Smooth muscle cell (in vitro differentiated cells): ENCODE measurements around the gene MPEG1. TPM values are rescaled to one million over a fixed set of nuclear protein-coding genes. Genes with fewer than 3 reads are reported as not detected.

Experiments used
- DNase-seq: peaks from one replicate; lab custom pipeline; 2025; ENCODE audit not compliant: unreplicated experiment; lab: John Stamatoyannopoulos, UW
- H2AFZ ChIP-seq: fragments of 200-600 bp; sonication (generic); 2 replicates; pipeline ENCODE4 v1.6.0; 2016; ENCODE audit warnings: antibody characterized with exemption, low read depth, mild to moderate bottlenecking
- H3F3A ChIP-seq: fragments of 200-600 bp; sonication (generic); 2 replicates; pipeline ENCODE4 v1.6.0; 2017; ENCODE audit warnings: antibody characterized with exemption, low read depth
- H3K27ac ChIP-seq: fragments of 200-600 bp; sonication (generic); 2 replicates; pipeline ENCODE4 v1.5.1; 2016; ENCODE audit warnings: low read depth, mild to moderate bottlenecking
- H3K27me3 ChIP-seq: fragments of 200-600 bp; sonication (generic); 2 replicates; pipeline ENCODE4 v1.6.1; 2016; ENCODE audit warnings: low read depth, mild to moderate bottlenecking
- H3K36me3 ChIP-seq: fragments of 200-600 bp; sonication (generic); 2 replicates; pipeline ENCODE4 v1.5.1; 2016; ENCODE audit warnings: low read depth
- H3K4me1 ChIP-seq: fragments of 200-600 bp; sonication (generic); 2 replicates; pipeline ENCODE4 v1.5.1; 2016; ENCODE audit warnings: low read depth
- H3K4me2 ChIP-seq: fragments of 200-600 bp; sonication (generic); 2 replicates; pipeline ENCODE4 v1.6.0; 2016; ENCODE audit warnings: mild to moderate bottlenecking
- H3K4me3 ChIP-seq: fragments of 200-600 bp; sonication (generic); 2 replicates; pipeline ENCODE4 v1.5.1; 2016; ENCODE audit warnings: mild to moderate bottlenecking
- H3K79me2 ChIP-seq: fragments of 200-600 bp; sonication (generic); 2 replicates; pipeline ENCODE4 v1.6.0; 2016; ENCODE audit warnings: low read depth, mild to moderate bottlenecking
- H3K9ac ChIP-seq: fragments of 200-600 bp; sonication (generic); 2 replicates; pipeline ENCODE4 v1.6.0; 2016; ENCODE audit warnings: low read depth
- H3K9me3 ChIP-seq: fragments of 200-600 bp; sonication (generic); replicated peaks from 2 replicates; pipeline ENCODE4 v1.5.1; 2016; ENCODE audit warnings: low read depth
- H4K20me1 ChIP-seq: fragments of 200-600 bp; sonication (generic); 2 replicates; pipeline ENCODE4 v1.6.0; 2016; ENCODE audit warnings: low read depth
- CTCF ChIP-seq: fragments of 200-600 bp; sonication (generic); IDR thresholded peaks from 2 replicates; pipeline ENCODE4 v1.5.1; 2017; ENCODE audit warnings: borderline replicate concordance, mild to moderate bottlenecking, antibody characterized with exemption; ENCODE audit not compliant: insufficient read depth, poor library complexity, severe bottlenecking
- WGBS: methylation state at CpG from one replicate; pipeline ENCODE4 v1.1.7; 2016; ENCODE audit warnings: low lambda C conversion rate; 5-methylcytosine and 5-hydroxymethylcytosine counted together
- polyA plus RNA-seq: library from polyadenylated mRNA; unstranded; fragments of >200 nt; fragmentation: Nextera tagmentation; extraction: Ambion mirVana; gene quantifications from 2 replicates; pipeline ENCODE4 v1.2.1, GENCODE V29; 2016
- total RNA-seq: library from RNA; depleted of rRNA; stranded (reverse); fragments of >200 nt; gene quantifications from 2 replicates; pipeline ENCODE4 v1.2.3, GENCODE V29; 2014

The MPEG1 gene
- total and polyA plus RNA-seq, 2 experiments from 2014 or later, result 0.07 to 0.13 TPM

GRCh38 chr11:59219836-59220235 is 7.1 kb upstream of the MPEG1 start:
- Histone ChIP-seq H3K9ac (no peak overlapping the region), H2AFZ (no peak overlapping the region), H3K27me3 (no peaks in the 10 kb centered on the region), H3K27ac (no peak overlapping the region), H3K4me2 (no peak overlapping the region), H3K79me2 (no peaks in the 10 kb centered on the region), H3K36me3 (no peaks in the 10 kb centered on the region), H3F3A (peaks cover 4% of the 10 kb centered on the region), H3K9me3 (no peaks in the 10 kb centered on the region), H3K4me1 (no peaks in the 10 kb centered on the region), H3K4me3 (no peak overlapping the region), H4K20me1 (no peaks in the 10 kb centered on the region)
- no peak for DNase-seq
- no peak for TF ChIP-seq CTCF
- WGBS, result 82% methylated on average over 4 of the region's 4 CpGs

- WGBS, result 48% methylated on average over 2 of the region's 2 CpGs
- no peak overlapping the region for H2AFZ ChIP-seq
- no peak overlapping the region for H3K4me2 ChIP-seq
- H3K4me1 ChIP-seq, result no peaks in the 10 kb centered on the region
- no peaks in the 10 kb centered on the region for H4K20me1 ChIP-seq
- H3K27ac ChIP-seq, result no peak overlapping the region
- no peaks in the 10 kb centered on the region for H3K79me2 ChIP-seq
- H3K4me3 ChIP-seq, result no peak overlapping the region
- DNase-seq, result no peak
- no peaks in the 10 kb centered on the region for H3K36me3 ChIP-seq
- no peaks in the 10 kb centered on the region for H3K27me3 ChIP-seq
- H3F3A ChIP-seq, result peaks cover 4% of the 10 kb centered on the region
- TF ChIP-seq CTCF, result no peak
- no peaks in the 10 kb centered on the region for H3K9me3 ChIP-seq
- no peak overlapping the region for H3K9ac ChIP-seq
These were observed 6.2 kb upstream of the MPEG1 start for GRCh38 chr11:59218893-59219292.

GRCh38 chr11:59218319-59218718 is 5.6 kb upstream of the MPEG1 start:
- no peak overlapping the region for H3K4me2 ChIP-seq
- peaks cover 4% of the 10 kb centered on the region for H3F3A ChIP-seq
- no peaks in the 10 kb centered on the region for H3K9me3 ChIP-seq
- no peak overlapping the region for H2AFZ ChIP-seq
- no peaks in the 10 kb centered on the region for H3K36me3 ChIP-seq
- DNase-seq, result no peak
- H3K9ac ChIP-seq, result no peak overlapping the region
- H3K79me2 ChIP-seq, result no peaks in the 10 kb centered on the region
- TF ChIP-seq CTCF, result no peak
- no peaks in the 10 kb centered on the region for H3K27me3 ChIP-seq
- H4K20me1 ChIP-seq, result no peaks in the 10 kb centered on the region
- no peaks in the 10 kb centered on the region for H3K4me1 ChIP-seq
- WGBS, result 92% methylated on average over 4 of the region's 4 CpGs
- H3K4me3 ChIP-seq, result no peak overlapping the region
- H3K27ac ChIP-seq, result no peak overlapping the region
